ENCODE measurements around the gene VAC14.

DNA sequence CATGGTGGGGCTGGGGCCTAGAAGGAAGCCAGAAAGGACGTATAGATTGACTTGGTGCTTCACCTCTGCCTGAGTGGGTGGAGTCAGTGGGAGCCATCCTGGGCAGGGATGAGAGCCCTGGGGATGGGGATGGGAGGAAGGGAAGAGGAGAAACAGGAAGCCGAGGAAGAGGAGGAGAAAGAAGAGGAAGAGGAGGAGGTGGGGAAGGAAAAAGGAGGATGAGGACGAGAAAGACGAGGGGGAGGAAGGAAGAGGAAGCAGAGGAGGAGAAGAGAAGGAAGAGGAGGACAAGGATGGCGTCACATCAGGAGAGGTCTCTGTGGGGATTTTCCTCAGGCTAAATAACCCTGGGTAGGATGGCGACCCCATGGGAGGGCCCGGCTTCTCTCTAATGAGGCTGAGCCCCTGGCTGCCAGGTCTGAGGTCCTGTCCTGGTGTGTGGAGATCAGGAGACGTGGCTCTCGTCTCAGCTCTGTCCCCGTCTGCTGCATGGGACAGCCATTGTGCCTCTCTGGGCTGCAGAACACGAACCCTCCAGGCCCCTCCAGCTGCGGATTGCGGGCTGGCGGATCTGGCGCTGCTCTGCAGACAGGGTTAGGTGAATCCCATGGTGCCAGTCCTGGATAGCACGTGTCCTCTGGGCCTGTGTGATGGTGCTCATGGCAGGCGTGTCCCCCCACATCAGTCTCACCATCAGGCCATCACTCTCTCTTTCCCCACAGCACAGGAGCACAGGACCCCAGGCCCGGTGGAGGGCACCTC, 79.6 kb downstream of the VAC14 start:
- TF ChIP-seq, protein P1, sequence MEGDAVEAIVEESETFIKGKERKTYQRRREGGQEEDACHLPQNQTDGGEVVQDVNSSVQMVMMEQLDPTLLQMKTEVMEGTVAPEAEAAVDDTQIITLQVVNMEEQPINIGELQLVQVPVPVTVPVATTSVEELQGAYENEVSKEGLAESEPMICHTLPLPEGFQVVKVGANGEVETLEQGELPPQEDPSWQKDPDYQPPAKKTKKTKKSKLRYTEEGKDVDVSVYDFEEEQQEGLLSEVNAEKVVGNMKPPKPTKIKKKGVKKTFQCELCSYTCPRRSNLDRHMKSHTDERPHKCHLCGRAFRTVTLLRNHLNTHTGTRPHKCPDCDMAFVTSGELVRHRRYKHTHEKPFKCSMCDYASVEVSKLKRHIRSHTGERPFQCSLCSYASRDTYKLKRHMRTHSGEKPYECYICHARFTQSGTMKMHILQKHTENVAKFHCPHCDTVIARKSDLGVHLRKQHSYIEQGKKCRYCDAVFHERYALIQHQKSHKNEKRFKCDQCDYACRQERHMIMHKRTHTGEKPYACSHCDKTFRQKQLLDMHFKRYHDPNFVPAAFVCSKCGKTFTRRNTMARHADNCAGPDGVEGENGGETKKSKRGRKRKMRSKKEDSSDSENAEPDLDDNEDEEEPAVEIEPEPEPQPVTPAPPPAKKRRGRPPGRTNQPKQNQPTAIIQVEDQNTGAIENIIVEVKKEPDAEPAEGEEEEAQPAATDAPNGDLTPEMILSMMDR (IDR thresholded peaks at IDR 0.05), result no peak
- TF ChIP-seq POLR2A (IDR thresholded peaks at IDR 0.05), result no peak
